H1 (cell line): ENCODE results near the gene MTCL3.

ENCODE experiments used
- CHD7 ChIP-seq: fragments of 300-600 bp; sonication (generic); IDR thresholded peaks from 2 replicates; pipeline ENCODE4 v1.7.1; 2012; ENCODE audit warnings: low read length, moderate library complexity, mild to moderate bottlenecking, inconsistent platforms; ENCODE audit not compliant: insufficient replicate concordance
- SP1 ChIP-seq: IDR thresholded peaks from 2 replicates; pipeline ENCODE4 v1.6.1; 2011; ENCODE audit warnings: low read depth, low read length

Gene MTCL3

GRCh38 chr6:127503022-127503421, 16.1 kb downstream of the MTCL3 start (continued):
- no peak for TF ChIP-seq CHD7
- no peak for TF ChIP-seq SP1
